Psoas muscle (tissue), 8 donors: ENCODE measurements around the gene NMNAT3. TPM values are rescaled to one million over a fixed set of nuclear protein-coding genes. Genes with fewer than 3 reads are reported as not detected.

Experiments
- ATAC-seq, 4 donors: fragments of 200-7000 bp; cut with Tn5 transposase; one replicate each; pipeline ENCODE4 v1.9.1; 2020; ENCODE audit warnings: moderate library complexity in 3 of 4, mild to moderate bottlenecking in 2 of 4
- DNase-seq, 2 donors: peaks; one replicate each; pipeline ENCODE4 v3.0.0-alpha.2; 2020
- H3K27ac ChIP-seq: fragments of 200-600 bp; one replicate; pipeline ENCODE4 v1.8.0; 2022
- H3K27me3 ChIP-seq, 3 donors: fragments of 200-600 bp in 1 of 3; one replicate each; pipeline versions ENCODE4 v1.6.1 to v1.8.0; 2013 to 2022; ENCODE audit warnings: low read length in 2 of 3, mild to moderate bottlenecking in 2 of 3, moderate library complexity in 1 of 3; ENCODE audit not compliant: insufficient read depth in 3 of 3
- H3K36me3 ChIP-seq, 2 donors: fragments of 200-600 bp in 1 of 2; one replicate each; pipeline versions ENCODE4 v1.6.1 to v1.8.0; 2013 to 2022; ENCODE audit warnings: low read depth in 1 of 2, mild to moderate bottlenecking in 1 of 2, moderate library complexity in 1 of 2; ENCODE audit not compliant: insufficient read depth in 1 of 2
- H3K4me1 ChIP-seq: fragments of 200-600 bp; one replicate; pipeline ENCODE4 v1.8.0; 2022
- H3K4me3 ChIP-seq: fragments of 200-600 bp; one replicate; pipeline ENCODE4 v1.8.0; 2022; ENCODE audit warnings: mild to moderate bottlenecking
- H3K9me3 ChIP-seq: fragments of 200-600 bp; one replicate; pipeline ENCODE4 v1.8.0; 2022
- CTCF ChIP-seq: fragments of 200-600 bp; IDR thresholded peaks from one replicate; pipeline ENCODE4 v1.8.0; 2022; ENCODE audit warnings: antibody characterized with exemption
- WGBS, 3 donors: extraction: QIAGEN DNeasy Blood & Tissue Kit; methylation state at CpG; one replicate each; pipeline versions ENCODE4 v1.1.6 to v1.1.7; 2013; 5-methylcytosine and 5-hydroxymethylcytosine counted together
- intact Hi-C, 2 donors: fragments of 100-400 bp; cut with DNase I; formaldehyde crosslinking; loops; one replicate each; pipeline versions ENCODE4 v1.11.0 to v1.14.2; 2022
- polyA plus RNA-seq, 3 donors: library from polyadenylated mRNA; stranded (reverse); fragments of 200-250 nt; gene quantifications; one replicate each; pipeline ENCODE4 v1.2.3, GENCODE V29; 2013
- total RNA-seq, 4 donors: library from RNA; stranded (reverse); fragmentation: NEBNext Ultra II Directional in 2 of 4; extraction: Animal tissue kit (Norgen Biotek cat#: 25700) in 2 of 4; gene quantifications; one replicate each; pipeline versions ENCODE4 v1.2.1 to v1.2.4, GENCODE V29; 2021 to 2023
- donor health status: healthy with polysubstance abuse.
- donor health status: DM: no; HTN: no; CAD: no; lungs with moderate emphysema.
- donor health status: Bipolar disorder and iron deficiency.
- donor health status: healthy.
- donor health status: DM: yes; HTN: yes; CAD: no.
- donor health status: DM: no; HTN: no; CAD: no.
- donor health status: DM: no; HTN: no; CAD: no.
- donor health status: DM: yes; HTN: yes; CAD: no.

NMNAT3 gene
- total and polyA plus RNA-seq, 7 donors: 6.0 to 14.2 (median 8.9) TPM

- TF ChIP-seq CTCF: no peak
- H3K36me3 ChIP-seq: no peaks in the 10 kb centered on the region
- WGBS, 3 donors: 68 to 72% (median 68%) methylated on average over 4 of the region's 4 CpGs
- H3K27me3 ChIP-seq: no peaks in the 10 kb centered on the region
- DNase-seq (no peak), ATAC-seq (no peak)
- no peaks in the 10 kb centered on the region for H3K9me3 ChIP-seq
- H3K4me1 ChIP-seq: no peaks in the 10 kb centered on the region
- intact Hi-C loops: no loop called here
- no peak overlapping the region for H3K4me3 ChIP-seq
- H3K27ac ChIP-seq: no peak overlapping the region
Measured at GRCh38 chr3:139552632-139553365, 125.0 kb downstream of the NMNAT3 start.

GRCh38 chr3:139548801-139549200 is 129.0 kb downstream of the NMNAT3 start:
- H3K9me3 ChIP-seq: no peaks in the 10 kb centered on the region
- H3K4me1 ChIP-seq: no peaks in the 10 kb centered on the region
- intact Hi-C loops: no loop called here
- TF ChIP-seq CTCF: no peak
- WGBS, 3 donors: 78 to 88% (median 84%) methylated on average over 5 of the region's 5 CpGs
- no peak overlapping the region for H3K27ac ChIP-seq
- H3K4me3 ChIP-seq: no peak overlapping the region
- no peaks in the 10 kb centered on the region for H3K36me3 ChIP-seq
- DNase-seq: no peak
- no peaks in the 10 kb centered on the region for H3K27me3 ChIP-seq
- no peak for ATAC-seq

- intact Hi-C loops: no loop called here
- Histone ChIP-seq H3K4me1 (no peaks in the 10 kb centered on the region), H3K9me3 (no peaks in the 10 kb centered on the region), H3K36me3 (no peaks in the 10 kb centered on the region), H3K27me3 (no peaks in the 10 kb centered on the region), H3K4me3 (no peak overlapping the region), H3K27ac (no peak overlapping the region)
- TF ChIP-seq CTCF: no peak
- DNase-seq (no peak), ATAC-seq (no peak)
Measured at GRCh38 chr3:139547666-139548065, 130.1 kb downstream of the NMNAT3 start.

GRCh38 chr3:139546772-139547171 is 131.0 kb downstream of the NMNAT3 start:
- no peak for ATAC-seq
- WGBS, 3 donors: 85 to 89% (median 86%) methylated on average over 3 of the region's 3 CpGs
- H3K27ac ChIP-seq: no peak overlapping the region

More at GRCh38 chr3:139546772-139547171, 131.0 kb downstream of the NMNAT3 start:
- no peaks in the 10 kb centered on the region for H3K4me1 ChIP-seq
- H3K9me3 ChIP-seq: no peaks in the 10 kb centered on the region
- no peak overlapping the region for H3K4me3 ChIP-seq
- TF ChIP-seq CTCF: no peak
- no peak for DNase-seq
- H3K36me3 ChIP-seq: no peaks in the 10 kb centered on the region
- intact Hi-C loops: no loop called here
- H3K27me3 ChIP-seq: no peaks in the 10 kb centered on the region
